ENCODE data around the gene TSBP1.

DNA sequence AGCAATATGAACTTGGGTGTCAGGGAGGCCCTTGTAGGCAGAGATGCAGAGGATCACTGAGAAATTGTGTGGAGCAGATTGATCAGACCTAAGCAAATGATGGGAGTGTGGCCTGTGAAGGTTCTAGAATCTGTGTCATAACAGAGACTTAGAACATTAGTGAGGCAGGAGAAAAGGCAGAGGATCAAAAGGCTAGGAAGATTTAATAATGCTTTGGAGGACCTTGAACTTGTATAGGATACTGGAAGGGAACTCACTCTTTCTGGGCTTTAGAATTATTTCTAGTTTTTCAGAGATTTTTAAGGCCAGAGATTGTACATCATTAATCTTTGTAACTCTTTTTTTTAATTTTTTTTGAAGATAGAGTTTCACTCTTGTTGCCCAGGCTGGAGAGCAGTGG lies at the start of gene TSBP1:
- TF ChIP-seq, protein P1, sequence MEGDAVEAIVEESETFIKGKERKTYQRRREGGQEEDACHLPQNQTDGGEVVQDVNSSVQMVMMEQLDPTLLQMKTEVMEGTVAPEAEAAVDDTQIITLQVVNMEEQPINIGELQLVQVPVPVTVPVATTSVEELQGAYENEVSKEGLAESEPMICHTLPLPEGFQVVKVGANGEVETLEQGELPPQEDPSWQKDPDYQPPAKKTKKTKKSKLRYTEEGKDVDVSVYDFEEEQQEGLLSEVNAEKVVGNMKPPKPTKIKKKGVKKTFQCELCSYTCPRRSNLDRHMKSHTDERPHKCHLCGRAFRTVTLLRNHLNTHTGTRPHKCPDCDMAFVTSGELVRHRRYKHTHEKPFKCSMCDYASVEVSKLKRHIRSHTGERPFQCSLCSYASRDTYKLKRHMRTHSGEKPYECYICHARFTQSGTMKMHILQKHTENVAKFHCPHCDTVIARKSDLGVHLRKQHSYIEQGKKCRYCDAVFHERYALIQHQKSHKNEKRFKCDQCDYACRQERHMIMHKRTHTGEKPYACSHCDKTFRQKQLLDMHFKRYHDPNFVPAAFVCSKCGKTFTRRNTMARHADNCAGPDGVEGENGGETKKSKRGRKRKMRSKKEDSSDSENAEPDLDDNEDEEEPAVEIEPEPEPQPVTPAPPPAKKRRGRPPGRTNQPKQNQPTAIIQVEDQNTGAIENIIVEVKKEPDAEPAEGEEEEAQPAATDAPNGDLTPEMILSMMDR (IDR thresholded peaks at IDR 0.05) = no peak
- no peak for TF ChIP-seq POLR2A (IDR thresholded peaks at IDR 0.05)
- TF ChIP-seq EP300 (IDR thresholded peaks at IDR 0.05) = no peak
- TF ChIP-seq POLR2AphosphoS5 (IDR thresholded peaks at IDR 0.05) = no peak
